ENCODE data around the gene FMNL2. TPM values are rescaled to one million over a fixed set of nuclear protein-coding genes. Genes with fewer than 3 reads are reported as not detected.

Gene FMNL2
- total RNA-seq, 1 donor from 2014 or later: 34.3 TPM

DNA sequence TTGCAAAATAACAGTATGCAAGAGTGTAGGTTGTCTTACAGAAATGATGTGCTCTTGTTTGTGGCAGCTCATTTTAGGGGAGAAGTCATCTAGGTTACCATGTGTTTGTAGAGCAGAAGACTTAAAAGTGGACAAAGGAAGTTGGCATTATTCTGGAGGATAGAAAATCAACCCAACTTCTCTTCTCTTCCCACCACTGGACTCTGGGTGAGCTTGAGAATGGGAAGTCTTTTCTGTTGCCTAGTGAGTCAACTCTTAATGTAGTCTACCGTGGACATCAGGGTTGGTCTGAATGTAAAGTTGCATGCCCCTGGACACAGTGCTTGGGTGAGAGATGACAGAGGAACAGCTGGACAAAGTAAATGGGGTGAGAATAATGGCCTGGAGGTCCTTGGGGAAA lies 98.3 kb downstream of the FMNL2 start:
- TF ChIP-seq EZH2 (IDR thresholded peaks at IDR 0.05; ENCODE audit: insufficient read depth, low read length): no peak
- TF ChIP-seq, protein P1, sequence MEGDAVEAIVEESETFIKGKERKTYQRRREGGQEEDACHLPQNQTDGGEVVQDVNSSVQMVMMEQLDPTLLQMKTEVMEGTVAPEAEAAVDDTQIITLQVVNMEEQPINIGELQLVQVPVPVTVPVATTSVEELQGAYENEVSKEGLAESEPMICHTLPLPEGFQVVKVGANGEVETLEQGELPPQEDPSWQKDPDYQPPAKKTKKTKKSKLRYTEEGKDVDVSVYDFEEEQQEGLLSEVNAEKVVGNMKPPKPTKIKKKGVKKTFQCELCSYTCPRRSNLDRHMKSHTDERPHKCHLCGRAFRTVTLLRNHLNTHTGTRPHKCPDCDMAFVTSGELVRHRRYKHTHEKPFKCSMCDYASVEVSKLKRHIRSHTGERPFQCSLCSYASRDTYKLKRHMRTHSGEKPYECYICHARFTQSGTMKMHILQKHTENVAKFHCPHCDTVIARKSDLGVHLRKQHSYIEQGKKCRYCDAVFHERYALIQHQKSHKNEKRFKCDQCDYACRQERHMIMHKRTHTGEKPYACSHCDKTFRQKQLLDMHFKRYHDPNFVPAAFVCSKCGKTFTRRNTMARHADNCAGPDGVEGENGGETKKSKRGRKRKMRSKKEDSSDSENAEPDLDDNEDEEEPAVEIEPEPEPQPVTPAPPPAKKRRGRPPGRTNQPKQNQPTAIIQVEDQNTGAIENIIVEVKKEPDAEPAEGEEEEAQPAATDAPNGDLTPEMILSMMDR (IDR thresholded peaks at IDR 0.05; ENCODE audit: insufficient read depth, low read depth, low read length): no peak
- Histone ChIP-seq H3K4me1 (ENCODE audit: insufficient read depth, low read length) (no peaks in the 10 kb centered on the region), H3K79me2 (ENCODE audit: insufficient read depth, low read length) (peaks cover 62% of the 10 kb centered on the region), H3K36me3 (ENCODE audit: insufficient read depth, low read length) (no peaks in the 10 kb centered on the region), H3K27me3 (ENCODE audit: insufficient read depth, low read length) (no peaks in the 10 kb centered on the region), H3K4me2 (ENCODE audit: low read length) (no peak overlapping the region), H3K4me3 (ENCODE audit: insufficient read depth, low read depth, low read length) (no peak overlapping the region), H4K20me1 (ENCODE audit: insufficient read depth, low read length) (peaks cover 11% of the 10 kb centered on the region), H3K9me3 (ENCODE audit: insufficient read depth, low read depth, low read length) (no peaks in the 10 kb centered on the region), H3K27ac (ENCODE audit: low read depth, low read length) (no peak overlapping the region), H2AFZ (ENCODE audit: low read depth, low read length) (no peak overlapping the region), H3K9ac (ENCODE audit: low read length) (no peak overlapping the region)
- Mint-ChIP-seq H3K27ac (ENCODE audit: unreplicated experiment) (peak overlapping the region; percentile 21), H3K9me3 (ENCODE audit: unreplicated experiment) (no peaks in the 10 kb centered on the region), H3K4me1 (ENCODE audit: low read depth, unreplicated experiment) (peaks cover 28% of the 10 kb centered on the region), H3K36me3 (ENCODE audit: low read depth, unreplicated experiment) (no peaks in the 10 kb centered on the region), H3K27me3 (ENCODE audit: low read depth, unreplicated experiment) (no peaks in the 10 kb centered on the region), H3K4me3 (ENCODE audit: unreplicated experiment) (no peak overlapping the region)
- DNase-seq (ENCODE audit: low read depth) (no peak), FAIRE-seq (no peak)

DNA sequence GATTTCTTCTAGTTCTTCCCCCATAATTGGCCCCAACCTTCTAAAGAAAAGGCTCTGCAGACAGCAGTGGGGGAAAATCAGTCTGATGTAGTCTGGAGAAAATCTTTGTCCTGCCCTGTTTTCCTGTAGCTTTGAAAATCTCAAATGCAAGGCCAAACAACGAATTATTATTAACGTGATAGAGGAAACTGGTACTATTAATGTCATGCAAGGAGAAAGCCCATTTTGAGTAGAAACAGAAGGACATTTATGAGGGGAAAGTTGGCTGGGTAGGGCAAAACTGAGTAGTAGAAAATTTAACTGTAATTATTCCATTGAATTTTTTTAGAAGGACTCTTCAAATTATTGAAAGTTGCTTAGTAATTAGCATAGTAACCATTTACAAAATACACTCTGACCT lies 98.8 kb downstream of the FMNL2 start:
- Mint-ChIP-seq H3K27ac (ENCODE audit: unreplicated experiment) (no peak overlapping the region), H3K4me3 (ENCODE audit: unreplicated experiment) (no peak overlapping the region)
- H3K4me3 ChIP-seq (ENCODE audit: insufficient read depth, low read depth, low read length): no peak overlapping the region

More for the DNA sequence above, 98.8 kb downstream of the FMNL2 start:
- H3K27me3 ChIP-seq (ENCODE audit: insufficient read depth, low read length): no peaks in the 10 kb centered on the region
- H2AFZ ChIP-seq (ENCODE audit: low read depth, low read length): no peak overlapping the region
- H3K9me3 Mint-ChIP-seq (ENCODE audit: unreplicated experiment): no peaks in the 10 kb centered on the region
- DNase-seq (ENCODE audit: low read depth): no peak
- peaks cover 62% of the 10 kb centered on the region for H3K79me2 ChIP-seq (ENCODE audit: insufficient read depth, low read length)
- H4K20me1 ChIP-seq (ENCODE audit: insufficient read depth, low read length): peaks cover 11% of the 10 kb centered on the region
- no peaks in the 10 kb centered on the region for H3K27me3 Mint-ChIP-seq (ENCODE audit: low read depth, unreplicated experiment)
- H3K4me2 ChIP-seq (ENCODE audit: low read length): no peak overlapping the region
- TF ChIP-seq, protein P1 (IDR thresholded peaks at IDR 0.05; ENCODE audit: insufficient read depth, low read depth, low read length): no peak
- TF ChIP-seq EZH2 (IDR thresholded peaks at IDR 0.05; ENCODE audit: insufficient read depth, low read length): no peak
- H3K4me1 ChIP-seq (ENCODE audit: insufficient read depth, low read length): no peaks in the 10 kb centered on the region
- no peak for FAIRE-seq
- H3K9me3 ChIP-seq (ENCODE audit: insufficient read depth, low read depth, low read length): no peaks in the 10 kb centered on the region
- H3K9ac ChIP-seq (ENCODE audit: low read length): no peak overlapping the region
- H3K4me1 Mint-ChIP-seq (ENCODE audit: low read depth, unreplicated experiment): peaks cover 28% of the 10 kb centered on the region
- no peaks in the 10 kb centered on the region for H3K36me3 ChIP-seq (ENCODE audit: insufficient read depth, low read length)
- no peaks in the 10 kb centered on the region for H3K36me3 Mint-ChIP-seq (ENCODE audit: low read depth, unreplicated experiment)
- H3K27ac ChIP-seq (ENCODE audit: low read depth, low read length): no peak overlapping the region

Measured in astrocyte (in vitro differentiated cells and primary cell).